Motor neuron (in vitro differentiated cells): ENCODE measurements around the gene MAN1A2. TPM values are rescaled to one million over a fixed set of nuclear protein-coding genes. Genes with fewer than 3 reads are reported as not detected.
"Not testable (repeated sequence)": the region's sequence is repeated elsewhere in the genome, so short reads cannot be mapped to it uniquely, and the experiment has no call there.

Experiments used
- ATAC-seq, 8 experiments: fragments of 200-7000 bp; cut with Tn5 transposase; replicated peaks in 6 of 8; 2 replicates each; pipeline ENCODE4 v1.8.0; 2021; ENCODE audit warnings: mild to moderate bottlenecking in 8 of 8, moderate library complexity in 8 of 8
- H3K27ac ChIP-seq, 2 donors: fragments of 250-450 bp; sonication (Bioruptor Pico); 2 replicates each; pipeline ENCODE4 v1.9.0; 2021; ENCODE audit warnings: antibody characterized with exemption in 2 of 2, mild to moderate bottlenecking in 2 of 2, moderate library complexity in 1 of 2
- H3K4me1 ChIP-seq, 2 donors: fragments of 250-450 bp; sonication (Bioruptor Pico); replicated peaks in 1 of 2; 2 replicates each; pipeline ENCODE4 v1.6.1; 2021; ENCODE audit warnings: antibody characterized with exemption in 2 of 2, mild to moderate bottlenecking in 2 of 2, moderate library complexity in 1 of 2
- H3K4me3 ChIP-seq, 5 donors: fragments of 250-450 bp; sonication (Bioruptor Pico); 2 replicates each; pipeline ENCODE4 v1.9.0; 2021; ENCODE audit warnings: antibody characterized with exemption in 5 of 5, mild to moderate bottlenecking in 5 of 5, moderate library complexity in 4 of 5
- WGBS, 10 experiments: fragments of 450-650 bp; shearing (Covaris generic); methylation state at CpG; one replicate each; pipeline ENCODE4 v1.0.0; 2022; 5-methylcytosine and 5-hydroxymethylcytosine counted together
- in situ Hi-C, 9 experiments: fragments of 400-800 bp; cut with MboI; loops; one replicate each; pipeline ENCODE4 v1.15.0; 2021; ENCODE audit warnings: low sequenced_read_pairs in 9 of 9, low pct_unique_long_range_greater_than_20kb in 2 of 9; ENCODE audit not compliant: unreplicated experiment in 9 of 9
- total RNA-seq, 8 experiments: library from RNA; unstranded; fragments of 300-600 nt; gene quantifications; 2 replicates each; pipeline versions ENCODE4 v1.2.3 to v1.2.4, GENCODE V29; 2022

The MAN1A2 gene
- total RNA-seq, 8 experiments from 2014 or later = 33.3 to 57.9 (median 41.1) TPM

- 13 to 77% (median 59%) methylated on average over 3 to 10 of the region's 10 CpGs; no CpG with 5 or more reads in 1 of the 10 experiments for WGBS, 10 experiments
- peak in 1 of 8 experiments; percentile 17 for ATAC-seq
Measured at GRCh38 chr1:117537291-117537920, 170.2 kb downstream of the MAN1A2 start.

GRCh38 chr1:117540532-117540931 is 173.3 kb downstream of the MAN1A2 start:
- in situ Hi-C loops = loop anchor here in 4 of 9 experiments (25.0 kb wide), 3 partner anchors 122 to 222 kb away; no protein-coding TSS in a partner anchor
- 25 to 100% (median 80%) methylated on average over 1 to 6 of the region's 6 CpGs; no CpG with 5 or more reads in 3 of the 10 experiments for WGBS, 10 experiments
- Histone ChIP-seq H3K27ac (no peak overlapping the region), H3K4me1 (no peaks in the 10 kb centered on the region), H3K4me3 (no peak overlapping the region)
- ATAC-seq = no peak

More at GRCh38 chr1:117537291-117537920, 170.2 kb downstream of the MAN1A2 start:
- H3K27ac ChIP-seq = no peak overlapping the region
- H3K4me3 ChIP-seq = no peak overlapping the region
- no peaks in the 10 kb centered on the region for H3K4me1 ChIP-seq
- in situ Hi-C loops = loop anchor here in 4 of 9 experiments (25.0 kb wide), 3 partner anchors 125 to 225 kb away; no protein-coding TSS in a partner anchor

- peak in 2 of 8 experiments; percentile 50 to 60 for ATAC-seq
- Histone ChIP-seq H3K4me3 (no peak overlapping the region), H3K27ac (no peak overlapping the region), H3K4me1 (no peaks in the 10 kb centered on the region)
- WGBS, 10 experiments = 33 to 95% (median 77%) methylated on average over 2 to 4 of the region's 5 CpGs; no CpG with 5 or more reads in 4 of the 10 experiments
- in situ Hi-C loops = loop anchor here in 4 of 9 experiments (25.0 kb wide), 3 partner anchors 121 to 221 kb away; no protein-coding TSS in a partner anchor
Measured at GRCh38 chr1:117541003-117541402, 173.8 kb downstream of the MAN1A2 start.

GRCh38 chr1:117541585-117541984 is 174.3 kb downstream of the MAN1A2 start:
- Histone ChIP-seq H3K4me3 (no peak overlapping the region), H3K4me1 (no peaks in the 10 kb centered on the region), H3K27ac (no peak overlapping the region)
- WGBS, 10 experiments = 45 to 90% (median 65%) methylated on average over 1 to 5 of the region's 5 CpGs; no CpG with 5 or more reads in 2 of the 10 experiments
- in situ Hi-C loops = loop anchor here in 4 of 9 experiments (25.0 kb wide), 3 partner anchors 121 to 221 kb away; no protein-coding TSS in a partner anchor
- ATAC-seq = no peak

GRCh38 chr1:117544509-117545109 is 177.4 kb downstream of the MAN1A2 start:
- H3K4me1 ChIP-seq = no peaks in the 10 kb centered on the region
- WGBS, 10 experiments = 43 to 75% (median 70%) methylated on average over 2 to 4 of the region's 4 CpGs; no CpG with 5 or more reads in 3 of the 10 experiments
- no peak overlapping the region for H3K4me3 ChIP-seq
- no peak for ATAC-seq
- H3K27ac ChIP-seq = no peak overlapping the region
- in situ Hi-C loops = loop anchor here in 4 of 9 experiments (25.0 kb wide), 3 partner anchors 118 to 218 kb away; no protein-coding TSS in a partner anchor

GRCh38 chr1:117546467-117546866 is 179.2 kb downstream of the MAN1A2 start:
- WGBS, 10 experiments = 28 to 100% (median 85%) methylated on average over 2 of the region's 2 CpGs; no CpG with 5 or more reads in 1 of the 10 experiments
- in situ Hi-C loops = loop anchor here in 4 of 9 experiments (25.0 kb wide), 3 partner anchors 116 to 216 kb away; no protein-coding TSS in a partner anchor
- no peak overlapping the region for H3K27ac ChIP-seq
- no peak overlapping the region for H3K4me3 ChIP-seq
- no peaks in the 10 kb centered on the region for H3K4me1 ChIP-seq
- no peak for ATAC-seq

- no peak for ATAC-seq
Measured at GRCh38 chr1:117553471-117553870, 186.2 kb downstream of the MAN1A2 start.

GRCh38 chr1:117555806-117556205 is 188.6 kb downstream of the MAN1A2 start:
- Histone ChIP-seq H3K27ac (no peak overlapping the region), H3K4me3 (no peak overlapping the region), H3K4me1 (no peaks in the 10 kb centered on the region)
- WGBS, 10 experiments = 13 to 76% (median 53%) methylated on average over 1 to 3 of the region's 3 CpGs; no CpG with 5 or more reads in 1 of the 10 experiments
- peak in 1 of 8 experiments; percentile 44 for ATAC-seq
- in situ Hi-C loops = loop anchor here in 2 of 9 experiments (10.0 to 25.0 kb wide), 2 partner anchors 49 to 181 kb away; partner anchors contain the start of gene TENT5C (in 1 of the 2)

More at GRCh38 chr1:117553471-117553870, 186.2 kb downstream of the MAN1A2 start:
- no peak overlapping the region for H3K4me3 ChIP-seq
- in situ Hi-C loops = loop anchor here in 2 of 9 experiments (10.0 to 25.0 kb wide), 2 partner anchors 51 to 184 kb away; partner anchors contain the start of gene TENT5C (in 1 of the 2)
- no peaks in the 10 kb centered on the region for H3K4me1 ChIP-seq
- no peak overlapping the region for H3K27ac ChIP-seq

- Histone ChIP-seq H3K27ac (no peak overlapping the region), H3K4me3 (no peak overlapping the region), H3K4me1 (no peaks in the 10 kb centered on the region)
- in situ Hi-C loops = loop anchor here in 2 of 9 experiments (10.0 to 25.0 kb wide), 2 partner anchors 48 to 181 kb away; partner anchors contain the start of gene TENT5C (in 1 of the 2)
- no peak for ATAC-seq
Measured at GRCh38 chr1:117556341-117556740, 189.1 kb downstream of the MAN1A2 start.

GRCh38 chr1:117556976-117557375 is 189.7 kb downstream of the MAN1A2 start:
- H3K27ac ChIP-seq = no peak overlapping the region
- H3K4me1 ChIP-seq = no peaks in the 10 kb centered on the region
- H3K4me3 ChIP-seq = no peak overlapping the region
- in situ Hi-C loops = loop anchor here in 2 of 9 experiments (10.0 to 25.0 kb wide), 2 partner anchors 48 to 180 kb away; partner anchors contain the start of gene TENT5C (in 1 of the 2)
- ATAC-seq = no peak

- in situ Hi-C loops = loop anchor here in 2 of 9 experiments (10.0 to 25.0 kb wide), 2 partner anchors 46 to 179 kb away; partner anchors contain the start of gene TENT5C (in 1 of the 2)
- H3K4me3 ChIP-seq, H3K4me1 ChIP-seq, ATAC-seq, H3K27ac ChIP-seq: not testable (repeated sequence)
Measured at GRCh38 chr1:117558451-117558850, 191.2 kb downstream of the MAN1A2 start.

GRCh38 chr1:117559139-117559538 is 191.9 kb downstream of the MAN1A2 start:
- ATAC-seq = no peak
- H3K4me3 ChIP-seq = no peak overlapping the region
- no peak overlapping the region for H3K27ac ChIP-seq
- in situ Hi-C loops = loop anchor here in 2 of 9 experiments (10.0 to 25.0 kb wide), 2 partner anchors 46 to 178 kb away; partner anchors contain the start of gene TENT5C (in 1 of the 2)
- whole genome bisulfite sequencing, 10 experiments = 24 to 80% (median 73%) methylated on average over 1 to 3 of the region's 3 CpGs; no CpG with 5 or more reads in 2 of the 10 experiments
- H3K4me1 ChIP-seq = no peaks in the 10 kb centered on the region

- in situ Hi-C loops = loop anchor here in 3 of 9 experiments (10.0 to 25.0 kb wide), 3 partner anchors 45 to 177 kb away; partner anchors contain the start of gene TENT5C (in 1 of the 3)
- Histone ChIP-seq H3K27ac (no peak overlapping the region), H3K4me1 (no peaks in the 10 kb centered on the region), H3K4me3 (no peak overlapping the region)
- WGBS, 10 experiments = 0 to 81% (median 51%) methylated on average over 1 to 3 of the region's 3 CpGs; no CpG with 5 or more reads in 1 of the 10 experiments
- no peak for ATAC-seq
Measured at GRCh38 chr1:117559985-117560384, 192.7 kb downstream of the MAN1A2 start.
